K562 (cell line): Measurements from ENCODE around the gene GRB2. TPM values are rescaled to one million over a fixed set of nuclear protein-coding genes. Genes with fewer than 3 reads are reported as not detected.
A peak's percentile ranks its signal among the peaks of the same experiment; 100 is the strongest.

Experiments
- ELF2 ChIP-seq: fragments of 250-450 bp; sonication (Bioruptor Pico); IDR thresholded peaks from 2 replicates; pipeline ENCODE4 v1.5.0; 2021; ENCODE audit warnings: mild to moderate bottlenecking
- ELF4 ChIP-seq: fragments of 450-650 bp; formaldehyde crosslinking; IDR thresholded peaks from 2 replicates; pipeline ENCODE4 v1.4.0; 2022; ENCODE audit warnings: missing genetic modification characterization
- GATA2 ChIP-seq: sonication (generic); formaldehyde crosslinking; IDR thresholded peaks from 2 replicates; pipeline ENCODE4 v1.4.0; 2020; ENCODE audit warnings: mild to moderate bottlenecking, missing genetic modification reagents
- HLTF ChIP-seq: fragments of 450-650 bp; IDR thresholded peaks from 2 replicates; pipeline ENCODE4 v1.6.1; 2016
- MAX ChIP-seq: sonication (generic); formaldehyde crosslinking; IDR thresholded peaks from 2 replicates; pipeline ENCODE4 v1.9.0; 2022; ENCODE audit warnings: mild to moderate bottlenecking, missing genetic modification reagents
- MEF2A ChIP-seq: IDR thresholded peaks from 2 replicates; pipeline ENCODE4 v1.6.1; 2011; ENCODE audit warnings: low read depth, mild to moderate bottlenecking, low read length, moderate library complexity; ENCODE audit not compliant: control insufficient read depth
- NCOA6 ChIP-seq: fragments of 450-650 bp; IDR thresholded peaks from 2 replicates; pipeline ENCODE4 v1.6.1; 2017; ENCODE audit warnings: mild to moderate bottlenecking
- POLR2A ChIP-seq: fragments of 450-650 bp; conservative IDR thresholded peaks from 2 replicates; pipeline ENCODE4 v1.6.1; 2016
- POLR2G ChIP-seq: fragments of 200-400 bp; formaldehyde crosslinking; IDR thresholded peaks from 2 replicates; pipeline ENCODE4 v1.6.1; 2017; ENCODE audit warnings: low read depth, mild to moderate bottlenecking, antibody characterized with exemption, low read length, moderate library complexity
- RBBP5 ChIP-seq: fragments of 200-600 bp; sonication (generic); IDR thresholded peaks from 2 replicates; pipeline ENCODE4 v1.6.1; 2012; ENCODE audit warnings: borderline replicate concordance, mild to moderate bottlenecking, low read length, control low read depth, inconsistent platforms; ENCODE audit not compliant: insufficient read depth, poor library complexity, severe bottlenecking
- RBM17 ChIP-seq: fragments of 200-400 bp; formaldehyde crosslinking; IDR thresholded peaks from 2 replicates; pipeline ENCODE4 v1.6.1; 2017; ENCODE audit warnings: low read depth, mild to moderate bottlenecking, low read length, borderline replicate concordance
- RBM39 ChIP-seq: fragments of 200-400 bp; formaldehyde crosslinking; optimal IDR thresholded peaks from 2 replicates; pipeline ENCODE3; 2018; ENCODE audit warnings: low read depth, low read length
- SIX5 ChIP-seq, 2 experiments: IDR thresholded peaks; 2 replicates each; pipeline ENCODE4 v1.6.1; 2011; ENCODE audit warnings: low read length in 2 of 2, borderline replicate concordance in 1 of 2, low read depth in 1 of 2, mild to moderate bottlenecking in 1 of 2, moderate library complexity in 1 of 2; ENCODE audit not compliant: insufficient read depth in 1 of 2
- SMAD3 ChIP-seq: fragments of 450-650 bp; formaldehyde crosslinking; conservative IDR thresholded peaks from 2 replicates; pipeline ENCODE4 v1.4.0; 2020; ENCODE audit warnings: mild to moderate bottlenecking
- ZBTB34 ChIP-seq: fragments of 250-450 bp; sonication (Bioruptor Pico); IDR thresholded peaks from 2 replicates; pipeline ENCODE4 v1.8.0; 2021; ENCODE audit warnings: mild to moderate bottlenecking, moderate library complexity
- ZNF609 ChIP-seq: sonication (generic); formaldehyde crosslinking; IDR thresholded peaks from 2 replicates; pipeline ENCODE4 v1.8.1; 2023; ENCODE audit warnings: missing genetic modification reagents, mild to moderate bottlenecking, borderline replicate concordance
- polyA plus RNA-seq, 8 experiments: library from polyadenylated mRNA; depleted of rRNA in 4 of 8; stranded (reverse) in 5 of 8; unstranded in 3 of 8; fragments of >200 nt; fragmentation: Nextera tagmentation in 2 of 8; fragmentation: Illumina TruSeq in 1 of 8; extraction: Ambion mirVana in 2 of 8; extraction: Trizol in 1 of 8; gene quantifications; 2 replicates each; pipeline versions ENCODE4 v1.2.1 to v1.2.3, GENCODE V29; 2011 to 2014; ENCODE audit warnings: inconsistent platforms in 1 of 8, missing spikeins in 1 of 8
- total RNA-seq, 7 experiments: library from RNA; depleted of rRNA in 6 of 7; stranded (reverse); fragments of >200 nt in 6 of 7; fragmentation: Illumina TruSeq in 2 of 7; extraction: Trizol in 2 of 7; gene quantifications; 2 replicates each; pipeline versions ENCODE4 v1.2.1 to v1.2.3, GENCODE V29; 2011 to 2021; ENCODE audit warnings: low replicate concordance in 1 of 7
- TF ChIP-seq, protein P1 (sequence below): fragments of 450-650 bp; IDR thresholded peaks from 2 replicates; pipeline ENCODE4 v1.6.1; 2016; ENCODE audit warnings: antibody characterized with exemption
- TF ChIP-seq, protein P2 (sequence below), 2 experiments: fragments of 450-650 bp in 1 of 2; sonication (generic) in 1 of 2; formaldehyde crosslinking in 1 of 2; IDR thresholded peaks in 1 of 2; conservative IDR thresholded peaks in 1 of 2; 2 replicates each; pipeline versions ENCODE4 v1.6.1 to v1.8.1; 2016 to 2023; ENCODE audit warnings: mild to moderate bottlenecking in 2 of 2, moderate library complexity in 2 of 2, inconsistent platforms in 1 of 2, missing genetic modification reagents in 1 of 2

Gene GRB2
- total and polyA plus RNA-seq, 9 of the 15 experiments (the other 6 are each of a cell fraction or from before 2014, with no cell fraction given): 57.2 to 136 (median 84.8) TPM

DNA sequence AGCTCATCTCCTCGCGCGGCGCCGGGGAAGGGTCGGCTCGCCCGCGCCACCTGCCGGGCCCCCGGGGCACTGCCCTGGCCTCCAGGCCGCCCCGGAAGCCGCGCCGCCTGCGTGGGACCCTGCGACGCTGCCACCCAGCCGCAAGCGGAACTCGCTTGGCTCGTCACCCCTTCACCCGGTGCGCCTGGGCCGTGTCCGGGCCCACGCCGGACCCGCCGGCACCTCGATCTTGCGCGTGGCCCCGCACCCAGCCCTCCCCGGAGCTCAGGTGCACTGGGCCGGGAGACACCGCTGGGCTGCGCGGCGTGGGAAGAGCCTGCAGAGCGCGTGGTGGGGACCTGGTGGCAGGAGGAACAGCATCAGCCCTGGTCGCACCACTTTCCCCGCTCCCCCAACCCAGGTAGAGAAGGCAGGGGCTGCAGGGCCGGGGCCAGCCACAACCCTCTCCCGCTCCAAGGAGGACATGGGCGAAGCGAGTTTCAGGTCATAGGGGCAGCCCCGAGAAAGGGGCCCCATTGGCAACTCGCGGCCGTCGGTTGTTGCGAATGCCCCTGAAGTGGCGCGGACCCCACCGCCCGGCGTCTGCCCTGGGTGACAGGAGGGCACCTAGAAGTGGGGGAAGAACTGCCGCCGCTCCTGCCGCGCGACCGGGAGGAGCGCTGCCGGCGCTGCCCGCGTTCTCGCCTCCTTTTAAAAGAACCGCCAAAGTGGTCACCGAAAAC is 134.1 kb downstream of the GRB2 start (continued):
- peak; percentile 78; the same call in 1 of the 2 replicates for TF ChIP-seq ELF2 (CRISPR knock-in tag)
- no peak for TF ChIP-seq SMAD3 (CRISPR knock-in tag)
- peak; percentile 60; the same call in 1 of the 2 replicates for TF ChIP-seq ELF4 (CRISPR knock-in tag)
- TF ChIP-seq, protein P1, sequence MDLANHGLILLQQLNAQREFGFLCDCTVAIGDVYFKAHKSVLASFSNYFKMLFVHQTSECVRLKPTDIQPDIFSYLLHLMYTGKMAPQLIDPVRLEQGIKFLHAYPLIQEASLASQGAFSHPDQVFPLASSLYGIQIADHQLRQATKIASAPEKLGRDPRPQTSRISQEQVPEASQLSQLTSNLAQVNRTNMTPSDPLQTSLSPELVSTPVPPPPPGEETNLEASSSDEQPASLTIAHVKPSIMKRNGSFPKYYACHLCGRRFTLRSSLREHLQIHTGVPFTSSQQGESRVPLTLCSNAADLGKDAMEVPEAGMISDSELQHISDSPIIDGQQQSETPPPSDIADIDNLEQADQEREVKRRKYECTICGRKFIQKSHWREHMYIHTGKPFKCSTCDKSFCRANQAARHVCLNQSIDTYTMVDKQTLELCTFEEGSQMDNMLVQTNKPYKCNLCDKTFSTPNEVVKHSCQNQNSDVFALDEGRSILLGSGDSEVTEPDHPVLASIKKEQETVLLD: no peak
- TF ChIP-seq, protein P2, sequence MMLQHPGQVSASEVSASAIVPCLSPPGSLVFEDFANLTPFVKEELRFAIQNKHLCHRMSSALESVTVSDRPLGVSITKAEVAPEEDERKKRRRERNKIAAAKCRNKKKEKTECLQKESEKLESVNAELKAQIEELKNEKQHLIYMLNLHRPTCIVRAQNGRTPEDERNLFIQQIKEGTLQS (IDR thresholded peaks at IDR 0.05): no peak
- TF ChIP-seq, protein P2 (CRISPR knock-in tag; conservative IDR thresholded peaks at IDR 0.05): 0 out of 2 replicates have a peak, but pooled peaks have one; percentile 43
- no peak for TF ChIP-seq HLTF
- no peak for TF ChIP-seq RBM17
- TF ChIP-seq RBBP5: peak; percentile 50
- TF ChIP-seq ZBTB34 (CRISPR knock-in tag): no peak
- TF ChIP-seq MAX (CRISPR knock-in tag): peak; percentile 77
- TF ChIP-seq NCOA6: no peak
- no peak for TF ChIP-seq SIX5 (IDR thresholded peaks at IDR 0.05; ENCODE audit: borderline replicate concordance in 1 of 2, insufficient read depth in 1 of 2, low read depth in 1 of 2, low read length in 2 of 2)
- TF ChIP-seq MEF2A: no peak
- no peak for TF ChIP-seq GATA2 (CRISPR knock-in tag)
- peak; percentile 83 for TF ChIP-seq POLR2G
- 0 out of 2 replicates have a peak, but pooled peaks have one; percentile 56 for TF ChIP-seq ZNF609 (CRISPR knock-in tag)
- TF ChIP-seq POLR2A: peak; percentile 73; the same call in 1 of the 2 replicates
- TF ChIP-seq RBM39: peak; percentile 68
